Thoracic aorta (tissue), 2 donors: Measurements from ENCODE around the gene GJA5. TPM values are rescaled to one million over a fixed set of nuclear protein-coding genes. Genes with fewer than 3 reads are reported as not detected.

ENCODE experiments used
- ATAC-seq: fragments of 150-250 bp; one replicate; pipeline ENCODE4 v1.8.0; 2017; ENCODE audit warnings: low read depth; ENCODE audit not compliant: insufficient number of reproducible peaks, low FRiP score
- DNase-seq: peaks from one replicate; pipeline ENCODE4 v3.0.0-alpha.2; 2020; ENCODE audit warnings: low spot score
- H3K27ac ChIP-seq, 2 donors: fragments of 200-600 bp; sonication (generic); 1 replicate in 1 of 2; 2 replicates in 1 of 2; pipeline ENCODE4 v1.5.1; 2016; ENCODE audit warnings: mild to moderate bottlenecking in 2 of 2, moderate library complexity in 2 of 2
- H3K27me3 ChIP-seq: fragments of 200-600 bp; sonication (generic); replicated peaks from 2 replicates; pipeline ENCODE4 v1.6.0; 2016; ENCODE audit warnings: mild to moderate bottlenecking; ENCODE audit not compliant: insufficient read depth
- H3K36me3 ChIP-seq: fragments of 200-600 bp; sonication (generic); one replicate; pipeline ENCODE4 v1.5.1; 2016
- H3K4me1 ChIP-seq, 2 donors: fragments of 200-600 bp; sonication (generic); 1 replicate in 1 of 2; 2 replicates in 1 of 2; pipeline versions ENCODE4 v1.5.1 to v1.6.0; 2016; ENCODE audit warnings: low read depth in 2 of 2, mild to moderate bottlenecking in 1 of 2; ENCODE audit not compliant: control insufficient read depth in 1 of 2
- H3K4me3 ChIP-seq: fragments of 200-600 bp; sonication (generic); 2 replicates; pipeline ENCODE4 v1.5.1; 2016; ENCODE audit warnings: mild to moderate bottlenecking
- H3K9me3 ChIP-seq: fragments of 200-600 bp; sonication (generic); 2 replicates; pipeline ENCODE4 v1.5.1; 2016
- total RNA-seq, 2 donors: library from RNA; depleted of rRNA; stranded (reverse); fragments of >200 nt; gene quantifications; one replicate each; pipeline versions ENCODE4 v1.1.0 to v1.2.3, GENCODE V29; 2016
- TF ChIP-seq, protein P1 (sequence below): fragments of 200-600 bp; sonication (generic); IDR thresholded peaks from one replicate; pipeline ENCODE4 v1.5.1; 2019; ENCODE audit warnings: antibody characterized with exemption

Gene GJA5
- total RNA-seq, 2 donors from 2014 or later = 49.7 to 51.7 TPM

DNA sequence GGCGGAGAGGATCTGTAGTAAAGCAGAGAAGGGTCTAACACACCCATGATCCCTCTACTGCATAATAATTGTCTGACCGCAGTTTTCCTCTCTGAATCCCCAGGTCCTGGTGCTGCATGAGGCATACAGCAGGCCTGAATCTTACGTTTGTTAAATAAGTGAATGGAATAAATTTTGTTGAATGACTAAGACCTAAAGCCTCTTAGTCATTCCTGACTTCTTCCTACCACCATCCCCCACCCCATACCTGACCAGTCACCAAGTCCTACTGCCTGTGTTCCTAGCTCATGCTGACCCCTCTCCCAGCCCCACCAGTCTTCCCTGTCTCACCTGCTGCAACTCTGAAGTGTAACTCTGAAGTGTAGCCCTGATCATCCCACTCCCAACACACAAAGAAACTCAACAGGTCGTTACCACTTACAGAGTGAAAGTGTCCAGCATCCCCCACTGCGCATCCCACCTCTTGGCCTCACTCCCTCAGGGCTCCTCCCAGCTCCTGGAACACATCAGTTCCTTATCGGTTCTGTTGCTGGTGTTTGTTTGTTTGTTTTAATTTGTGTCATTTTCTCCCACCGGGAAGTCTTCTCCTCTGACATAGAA is 9.7 kb downstream of the GJA5 start:
- Histone ChIP-seq H3K27ac (no peak overlapping the region), H3K27me3 (no peaks in the 10 kb centered on the region), H3K4me3 (no peak overlapping the region), H3K4me1 (peaks cover 0 to 21% of the 10 kb centered on the region in 2 donors), H3K36me3 (no peaks in the 10 kb centered on the region), H3K9me3 (no peaks in the 10 kb centered on the region)
- DNase-seq = no peak
- no peak for ATAC-seq
- TF ChIP-seq, protein P1, sequence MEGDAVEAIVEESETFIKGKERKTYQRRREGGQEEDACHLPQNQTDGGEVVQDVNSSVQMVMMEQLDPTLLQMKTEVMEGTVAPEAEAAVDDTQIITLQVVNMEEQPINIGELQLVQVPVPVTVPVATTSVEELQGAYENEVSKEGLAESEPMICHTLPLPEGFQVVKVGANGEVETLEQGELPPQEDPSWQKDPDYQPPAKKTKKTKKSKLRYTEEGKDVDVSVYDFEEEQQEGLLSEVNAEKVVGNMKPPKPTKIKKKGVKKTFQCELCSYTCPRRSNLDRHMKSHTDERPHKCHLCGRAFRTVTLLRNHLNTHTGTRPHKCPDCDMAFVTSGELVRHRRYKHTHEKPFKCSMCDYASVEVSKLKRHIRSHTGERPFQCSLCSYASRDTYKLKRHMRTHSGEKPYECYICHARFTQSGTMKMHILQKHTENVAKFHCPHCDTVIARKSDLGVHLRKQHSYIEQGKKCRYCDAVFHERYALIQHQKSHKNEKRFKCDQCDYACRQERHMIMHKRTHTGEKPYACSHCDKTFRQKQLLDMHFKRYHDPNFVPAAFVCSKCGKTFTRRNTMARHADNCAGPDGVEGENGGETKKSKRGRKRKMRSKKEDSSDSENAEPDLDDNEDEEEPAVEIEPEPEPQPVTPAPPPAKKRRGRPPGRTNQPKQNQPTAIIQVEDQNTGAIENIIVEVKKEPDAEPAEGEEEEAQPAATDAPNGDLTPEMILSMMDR = no peak

DNA sequence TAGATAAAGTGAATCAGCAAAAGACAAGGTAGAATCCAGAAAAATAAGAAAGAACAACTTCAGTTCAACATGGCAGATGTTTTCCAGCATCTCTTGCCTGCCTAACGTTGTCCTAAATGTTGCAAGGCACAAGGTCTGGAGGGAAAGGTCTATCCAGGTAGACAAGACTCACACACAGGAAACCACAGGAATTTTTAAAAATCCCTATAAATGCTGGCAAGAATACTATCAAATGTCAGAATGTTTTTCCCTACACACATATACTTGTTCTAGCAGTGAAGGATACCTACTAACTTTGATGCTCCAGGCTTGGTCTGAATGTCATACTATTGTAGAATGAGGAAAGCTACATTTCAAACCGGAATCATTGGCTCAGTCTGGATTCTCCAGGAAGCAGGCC is 10.6 kb downstream of the GJA5 start:
- ATAC-seq (no peak), DNase-seq (no peak)
- Histone ChIP-seq H3K4me3 (no peak overlapping the region), H3K4me1 (peaks cover 0 to 21% of the 10 kb centered on the region in 2 donors), H3K27ac (no peak overlapping the region), H3K9me3 (no peaks in the 10 kb centered on the region), H3K36me3 (no peaks in the 10 kb centered on the region), H3K27me3 (no peaks in the 10 kb centered on the region)
- TF ChIP-seq, protein P1 = no peak

DNA sequence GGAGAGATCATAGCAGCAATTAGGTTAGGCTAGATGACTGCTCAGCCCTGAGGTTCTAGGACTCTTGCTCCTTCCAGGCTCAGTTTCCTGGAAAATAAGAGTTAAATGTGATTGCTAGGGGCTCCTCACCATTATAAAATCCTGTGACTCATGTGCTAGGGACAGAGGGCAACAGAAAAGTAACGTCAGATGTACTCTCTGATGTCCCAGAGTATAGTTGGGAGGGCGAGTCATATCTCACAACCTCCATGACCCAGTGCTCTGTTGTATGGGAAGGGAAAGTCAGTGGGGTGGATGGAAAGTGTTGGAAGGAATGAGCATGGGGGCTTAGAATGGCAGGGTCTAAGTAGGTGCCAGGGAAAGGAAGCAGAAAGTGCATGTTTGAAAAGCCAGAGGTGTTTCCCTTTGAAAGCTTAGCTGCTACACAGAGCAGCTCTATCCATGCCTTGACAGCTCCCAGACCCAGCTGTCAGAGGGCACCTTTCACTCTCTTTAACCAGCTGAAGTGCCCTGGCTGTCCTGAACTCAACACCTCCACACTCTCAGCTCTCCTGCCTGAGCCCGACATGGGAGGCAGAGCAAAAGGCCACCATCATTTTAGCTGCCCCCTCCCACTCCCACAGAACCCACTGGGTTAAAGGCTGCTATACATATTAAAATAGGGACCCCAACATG is 11.6 kb downstream of the GJA5 start:
- H3K27ac ChIP-seq = no peak overlapping the region
- DNase-seq (no peak), ATAC-seq (no peak)
- no peaks in the 10 kb centered on the region for H3K36me3 ChIP-seq
- no peak overlapping the region for H3K4me3 ChIP-seq
- no peaks in the 10 kb centered on the region for H3K27me3 ChIP-seq
- TF ChIP-seq, protein P1 = no peak
- peaks cover 0 to 21% of the 10 kb centered on the region in 2 donors for H3K4me1 ChIP-seq
- no peaks in the 10 kb centered on the region for H3K9me3 ChIP-seq

DNA sequence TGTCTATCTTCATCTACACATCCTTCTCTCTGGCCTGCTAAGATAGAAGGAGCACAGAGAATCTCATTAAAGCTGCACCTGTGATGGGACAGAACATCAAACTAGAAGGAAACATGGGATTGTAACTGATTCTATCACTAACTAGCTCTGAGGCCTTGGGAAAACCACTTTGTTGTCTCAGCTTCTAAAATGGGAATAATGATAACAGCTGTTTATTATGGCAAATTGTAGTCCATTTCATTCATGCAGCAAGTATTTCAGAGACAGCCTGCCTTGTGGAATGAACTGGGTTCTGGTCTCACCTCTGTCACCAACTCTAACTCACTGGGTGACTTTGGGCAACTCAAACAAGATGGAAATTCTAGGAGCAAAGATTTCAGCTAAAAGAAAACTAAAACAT is 12.4 kb downstream of the GJA5 start:
- Histone ChIP-seq H3K9me3 (no peaks in the 10 kb centered on the region), H3K27ac (no peak overlapping the region), H3K4me1 (peaks cover 0 to 21% of the 10 kb centered on the region in 2 donors), H3K27me3 (no peaks in the 10 kb centered on the region), H3K36me3 (no peaks in the 10 kb centered on the region), H3K4me3 (no peak overlapping the region)
- no peak for DNase-seq
- no peak for ATAC-seq
- TF ChIP-seq, protein P1 = no peak

DNA sequence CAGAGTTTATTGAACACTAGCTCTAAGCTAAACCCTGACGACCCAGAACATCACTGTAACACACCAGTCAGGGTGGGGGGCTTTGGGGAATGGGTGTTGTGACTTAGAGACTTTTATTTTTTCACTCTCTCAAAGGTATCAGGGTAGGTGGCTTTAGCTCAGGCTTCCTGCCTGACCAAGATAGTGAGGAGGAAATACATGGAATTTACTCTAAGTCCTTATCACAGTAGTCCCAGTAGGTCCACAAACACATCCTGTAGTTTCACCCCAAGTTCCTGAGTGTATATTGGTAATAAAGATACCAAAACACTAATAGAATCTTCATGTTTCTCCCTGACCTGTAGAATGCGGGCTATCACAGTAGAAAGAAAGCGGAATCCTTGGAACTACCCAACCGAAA is 15.1 kb downstream of the GJA5 start:
- Histone ChIP-seq H3K4me1 (peaks cover 0 to 7% of the 10 kb centered on the region in 2 donors), H3K27ac (no peak overlapping the region), H3K27me3 (no peaks in the 10 kb centered on the region), H3K9me3 (no peaks in the 10 kb centered on the region), H3K4me3 (no peak overlapping the region), H3K36me3 (no peaks in the 10 kb centered on the region)
- TF ChIP-seq, protein P1 = no peak
- no peak for DNase-seq
- no peak for ATAC-seq
